GM06990 (cell line): Measurements from ENCODE around the gene XYLT1.

Experiments
- DNase-seq: peaks from one replicate; pipeline ENCODE4 v3.0.0-alpha.2; 2011; ENCODE audit not compliant: insufficient read length; ENCODE audit errors: extremely low read depth
- H3K27me3 ChIP-seq: replicated peaks from 2 replicates; pipeline ENCODE4 v1.6.0; 2011; ENCODE audit warnings: low read length; ENCODE audit not compliant: control insufficient read depth, insufficient read depth
- H3K36me3 ChIP-seq: 2 replicates; pipeline ENCODE4 v1.5.1; 2011; ENCODE audit warnings: low read length; ENCODE audit not compliant: control insufficient read depth, insufficient read depth
- H3K4me3 ChIP-seq: replicated peaks from 2 replicates; pipeline ENCODE4 v1.5.1; 2011; ENCODE audit warnings: low read depth, mild to moderate bottlenecking, control low read depth, low read length
- CTCF ChIP-seq: IDR thresholded peaks from 2 replicates; pipeline ENCODE4 v1.5.1; 2011; ENCODE audit warnings: low read length, control low read depth, mild to moderate bottlenecking, inconsistent platforms; ENCODE audit not compliant: insufficient read depth, poor library complexity, severe bottlenecking

XYLT1 gene

GRCh38 chr16:17215306-17215705 is 255.5 kb downstream of the XYLT1 start:
- TF ChIP-seq CTCF = no peak
- no peak overlapping the region for H3K4me3 ChIP-seq
- H3K27me3 ChIP-seq = no peaks in the 10 kb centered on the region
- no peak for DNase-seq
- no peaks in the 10 kb centered on the region for H3K36me3 ChIP-seq

GRCh38 chr16:17213974-17214373 is 256.8 kb downstream of the XYLT1 start:
- no peak for DNase-seq
- TF ChIP-seq CTCF = no peak
- no peaks in the 10 kb centered on the region for H3K36me3 ChIP-seq
- H3K4me3 ChIP-seq = no peak overlapping the region
- no peaks in the 10 kb centered on the region for H3K27me3 ChIP-seq

GRCh38 chr16:17213025-17213424 is 257.7 kb downstream of the XYLT1 start:
- TF ChIP-seq CTCF = no peak
- Histone ChIP-seq H3K4me3 (no peak overlapping the region), H3K27me3 (no peaks in the 10 kb centered on the region), H3K36me3 (no peaks in the 10 kb centered on the region)
- DNase-seq = no peak

GRCh38 chr16:17212606-17213005 is 258.2 kb downstream of the XYLT1 start:
- no peak overlapping the region for H3K4me3 ChIP-seq
- no peak for TF ChIP-seq CTCF
- H3K27me3 ChIP-seq = no peaks in the 10 kb centered on the region
- no peaks in the 10 kb centered on the region for H3K36me3 ChIP-seq
- DNase-seq = no peak

GRCh38 chr16:17211797-17212196 is 259.0 kb downstream of the XYLT1 start:
- Histone ChIP-seq H3K4me3 (no peak overlapping the region), H3K36me3 (no peaks in the 10 kb centered on the region), H3K27me3 (no peaks in the 10 kb centered on the region)
- peak; percentile 59 for TF ChIP-seq CTCF
- no peak for DNase-seq

- TF ChIP-seq CTCF = no peak
- no peaks in the 10 kb centered on the region for H3K36me3 ChIP-seq
- H3K4me3 ChIP-seq = no peak overlapping the region
- H3K27me3 ChIP-seq = no peaks in the 10 kb centered on the region
- no peak for DNase-seq
Measured at GRCh38 chr16:17206712-17207111, 264.0 kb downstream of the XYLT1 start.
